Islet of Langerhans (tissue), 1 donor: Measurements from ENCODE around the gene PLIN3.
"Not testable (repeated sequence)": the region's sequence is repeated elsewhere in the genome, so short reads cannot be mapped to it uniquely, and the experiment has no call there.

ENCODE experiments used
- FAIRE-seq: peaks from one replicate; lab custom pipeline; 2011; peaks lifted over from hg19 to GRCh38; lab: Jason Lieb, UNC

The PLIN3 gene

GRCh38 chr19:4867534-4868285 is at the start of gene PLIN3:
Gene PLIN3 (minus strand): TSS chr19:4867667. CDS start chr19:4861394, 6,273 bp downstream.
- FAIRE-seq, result no peak

GRCh38 chr19:4916292-4917082 is 49.0 kb upstream of the PLIN3 start:
- FAIRE-seq, result no peak

DNA sequence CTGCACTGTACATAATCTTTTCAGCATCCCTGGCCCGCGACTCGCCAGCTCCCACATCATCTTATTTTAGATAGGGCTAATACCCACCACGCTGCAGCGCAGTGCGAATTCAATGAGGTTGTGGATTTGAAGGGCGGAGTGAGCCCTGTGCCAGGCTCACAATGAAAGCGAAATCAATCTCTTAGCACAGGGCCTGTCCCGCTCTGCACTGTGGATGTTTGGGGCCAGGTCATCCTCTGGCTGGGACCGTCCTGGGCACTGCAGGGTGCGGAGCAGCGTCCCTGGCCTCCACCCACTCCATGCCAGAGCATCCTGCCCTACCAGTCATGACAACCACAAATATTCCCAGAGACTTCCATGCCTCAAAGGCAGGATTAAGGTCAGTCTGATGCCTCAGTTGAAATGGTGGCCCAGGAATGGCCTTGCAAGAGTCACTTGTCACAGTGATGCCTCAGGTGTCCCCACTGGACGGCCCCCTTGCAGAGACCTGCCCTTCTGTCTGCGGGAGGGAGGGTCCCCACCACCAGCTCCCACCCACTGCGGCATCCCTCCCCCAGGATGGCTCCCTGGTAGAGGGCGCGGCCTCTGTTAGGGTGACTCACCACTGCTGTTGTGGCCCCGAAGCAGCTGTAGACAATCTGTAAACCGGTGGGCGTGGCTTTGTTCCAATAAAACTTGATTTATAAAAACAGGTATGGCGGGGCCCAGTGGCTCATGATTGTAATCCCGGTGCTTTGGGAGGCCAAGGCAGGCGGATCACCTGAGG is 47.5 kb upstream of the PLIN3 start:
- FAIRE-seq, result no peak

- FAIRE-seq, result no peak
Observed at GRCh38 chr19:4913996-4914735, 46.7 kb upstream of the PLIN3 start.

- no peak for FAIRE-seq
Observed at GRCh38 chr19:4911786-4912672, 44.6 kb upstream of the PLIN3 start.

GRCh38 chr19:4911314-4911713 is 43.8 kb upstream of the PLIN3 start:
- FAIRE-seq, result no peak

DNA sequence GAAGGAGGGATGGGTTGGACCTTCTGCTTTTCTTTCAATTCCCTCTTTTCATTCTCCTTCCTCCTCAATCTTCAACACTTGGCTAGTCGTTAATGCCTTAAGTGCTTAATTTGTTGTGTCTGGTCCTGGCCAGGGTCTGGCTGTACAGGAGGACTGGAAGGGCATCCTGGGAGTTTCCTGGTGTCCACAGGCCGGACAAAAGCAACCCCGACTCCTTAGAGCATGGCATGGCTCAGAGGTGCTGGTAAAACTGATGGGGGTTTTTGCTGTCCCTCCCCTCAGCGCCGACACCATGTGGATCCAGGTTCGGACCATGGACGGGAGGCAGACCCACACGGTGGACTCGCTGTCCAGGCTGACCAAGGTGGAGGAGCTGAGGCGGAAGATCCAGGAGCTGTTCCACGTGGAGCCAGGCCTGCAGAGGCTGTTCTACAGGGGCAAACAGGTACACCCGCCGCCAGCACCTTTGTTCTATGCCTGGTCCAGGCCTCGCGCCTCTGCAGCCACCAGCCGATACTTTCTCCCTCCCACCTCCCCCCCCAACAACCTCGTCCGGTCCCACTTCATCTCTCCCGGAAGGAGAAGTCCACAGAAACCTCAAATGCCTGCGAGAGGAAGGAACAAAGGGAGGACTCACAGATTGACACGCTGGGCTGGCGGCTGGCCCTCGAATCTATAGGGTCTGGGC is 43.3 kb upstream of the PLIN3 start:
- FAIRE-seq, result no peak

- no peak for FAIRE-seq
Observed at GRCh38 chr19:4909897-4910593, 42.6 kb upstream of the PLIN3 start.

- FAIRE-seq, result no peak
Observed at GRCh38 chr19:4909156-4909896, 41.9 kb upstream of the PLIN3 start, which contains the start of gene UHRF1. Gene UHRF1 (plus strand): TSS chr19:4909501. CDS start chr19:4910886, 1,385 bp downstream.

DNA sequence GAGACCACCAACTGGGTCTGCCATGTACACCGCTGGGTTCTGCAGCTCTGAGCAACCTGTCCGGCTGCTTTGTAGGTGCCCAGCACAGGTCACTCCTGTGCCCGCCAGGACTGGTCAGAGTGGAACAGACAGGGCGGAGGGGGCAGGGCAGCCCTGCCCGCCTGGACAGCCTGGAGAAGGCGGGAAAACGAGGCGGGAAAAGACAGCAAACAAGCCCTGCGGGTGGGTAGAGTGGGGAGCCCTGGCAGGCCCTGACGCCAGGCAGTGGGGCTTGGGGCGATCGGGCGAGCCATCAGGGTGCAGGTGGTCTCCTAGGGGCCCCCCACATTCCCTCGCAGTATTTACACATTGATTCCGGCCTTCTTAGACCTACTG is 41.3 kb upstream of the PLIN3 start:
- no peak for FAIRE-seq

DNA sequence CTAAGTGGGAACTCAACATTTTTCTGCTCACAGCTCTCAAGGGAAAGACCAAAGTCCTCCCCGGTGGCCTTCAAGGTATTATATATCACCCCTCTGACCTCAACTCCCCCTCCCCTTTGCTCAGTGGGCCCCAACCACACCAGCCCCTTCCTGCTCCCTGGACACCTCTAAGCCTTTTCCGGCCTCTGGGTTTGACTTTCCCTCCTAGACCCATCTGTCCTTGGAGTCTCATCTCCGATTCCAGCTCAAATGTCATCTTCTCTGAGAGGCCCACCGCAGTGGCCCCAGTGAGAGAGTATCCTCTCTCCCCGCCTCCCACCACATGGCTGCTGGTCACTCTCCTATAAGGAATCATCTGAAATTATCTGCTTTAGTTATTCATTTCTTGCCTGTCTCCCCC is 40.9 kb upstream of the PLIN3 start:
- no peak for FAIRE-seq

DNA sequence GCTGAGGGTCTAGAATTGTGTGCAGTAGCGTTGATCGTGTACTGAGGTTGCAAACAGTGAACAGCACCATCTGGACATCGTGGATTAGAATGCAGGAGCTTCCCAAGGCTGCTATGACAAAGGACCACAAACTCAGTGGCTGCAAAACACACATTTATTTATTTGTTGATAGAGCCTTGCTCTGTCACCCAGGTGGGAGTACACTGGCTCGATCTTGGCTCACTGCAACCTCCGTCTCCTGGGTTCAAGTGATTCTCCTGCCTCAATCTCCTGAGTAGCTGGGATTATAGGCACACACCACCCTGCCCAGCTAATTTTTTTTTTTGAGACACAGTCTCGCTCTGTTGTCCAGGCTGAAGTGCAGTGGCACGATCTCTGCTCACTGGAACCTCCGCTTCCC is 39.5 kb upstream of the PLIN3 start:
- no peak for FAIRE-seq

DNA sequence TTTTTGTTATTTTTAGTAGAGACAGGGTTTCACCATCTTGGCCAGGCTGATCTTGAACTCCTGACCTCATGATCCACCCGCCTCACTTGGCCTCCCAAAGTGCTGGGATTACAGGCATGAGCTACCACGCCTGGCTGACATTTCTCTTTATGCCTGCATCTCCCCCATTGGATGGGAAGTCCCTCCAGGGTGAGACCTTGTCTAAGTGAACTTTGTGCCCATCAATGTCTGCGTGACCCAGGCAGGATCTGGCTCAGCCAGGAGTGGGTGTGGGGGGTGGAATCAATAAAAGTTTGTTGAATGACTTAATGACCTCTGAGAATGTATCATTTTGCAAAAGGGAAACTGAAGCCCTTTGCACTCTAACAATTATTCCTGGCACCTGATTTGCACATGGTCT is 37.0 kb upstream of the PLIN3 start:
- no peak for FAIRE-seq

- FAIRE-seq, result no peak
Observed at GRCh38 chr19:4902796-4903195, 35.3 kb upstream of the PLIN3 start, which contains the start of gene ARRDC5. Gene ARRDC5 (minus strand): TSS chr19:4902896. CDS start chr19:4902825, 71 bp downstream.

- FAIRE-seq, result not testable (repeated sequence)
Observed at GRCh38 chr19:4900879-4901278, 33.4 kb upstream of the PLIN3 start.

- FAIRE-seq, result no peak
Observed at GRCh38 chr19:4897146-4897545, 29.7 kb upstream of the PLIN3 start.

DNA sequence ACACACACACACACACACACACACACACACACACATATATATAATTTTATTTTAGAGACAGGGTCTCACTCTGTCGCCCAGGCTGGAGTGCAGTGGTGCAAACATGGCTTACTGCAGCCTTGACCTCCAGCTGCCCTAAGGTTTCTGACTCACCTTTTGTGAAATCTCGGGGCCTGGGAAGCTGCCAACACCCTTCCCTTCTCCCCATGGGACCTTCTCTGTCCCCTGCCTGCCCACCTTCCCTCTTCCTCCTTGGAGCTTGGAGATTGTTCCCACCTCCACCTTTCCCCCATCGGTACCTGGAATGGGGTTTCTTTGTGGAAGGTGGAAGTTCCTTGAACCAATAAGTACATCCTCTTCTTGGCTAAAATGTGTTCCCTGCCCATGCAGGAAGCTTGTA is 28.9 kb upstream of the PLIN3 start:
- no peak for FAIRE-seq

- not testable (repeated sequence) for FAIRE-seq
Observed at GRCh38 chr19:4892962-4893361, 25.5 kb upstream of the PLIN3 start.

DNA sequence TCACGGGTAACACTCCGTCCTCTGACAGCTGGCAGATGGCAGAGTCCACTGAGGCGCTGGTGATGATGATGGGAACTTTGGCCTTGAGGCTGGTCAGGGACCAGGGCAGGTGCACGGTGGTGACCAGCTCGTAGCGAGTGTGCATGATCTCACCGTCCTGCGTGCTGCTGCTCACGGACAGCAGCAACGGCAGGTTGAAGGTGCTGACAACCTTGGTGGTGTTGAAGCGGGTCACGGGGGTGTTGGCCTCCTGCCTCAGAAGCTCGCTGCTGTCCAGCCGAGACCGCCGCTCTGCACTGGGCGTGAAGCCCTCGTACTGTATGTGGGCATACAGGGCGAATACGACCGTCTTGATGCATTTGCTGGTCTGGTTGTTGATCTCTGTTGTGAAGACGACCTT is 23.6 kb upstream of the PLIN3 start:
- FAIRE-seq, result no peak
